ACC112 (cell line): Measurements from ENCODE around the gene CROCC2.

Experiments used
- H2AFZ ChIP-seq: fragments of 200-600 bp; sonication (generic); one replicate; pipeline ENCODE4 v1.6.0; 2017; ENCODE audit warnings: antibody characterized with exemption, low read length; ENCODE audit not compliant: unreplicated experiment
- H3K27ac ChIP-seq: fragments of 200-600 bp; sonication (generic); 2 replicates; pipeline ENCODE4 v1.5.1; 2014; ENCODE audit warnings: low read depth, mild to moderate bottlenecking, antibody characterized with exemption, low read length, moderate library complexity
- H3K27me3 ChIP-seq: fragments of 200-600 bp; sonication (generic); 2 replicates; pipeline ENCODE4 v1.6.1; 2014; ENCODE audit warnings: mild to moderate bottlenecking, antibody characterized with exemption, low read length, moderate library complexity, mixed read lengths; ENCODE audit not compliant: insufficient read depth
- H3K36me3 ChIP-seq: fragments of 200-600 bp; sonication (generic); 2 replicates; pipeline ENCODE4 v1.6.1; 2016; ENCODE audit warnings: mild to moderate bottlenecking, antibody characterized with exemption, low read length, moderate library complexity, mixed read lengths; ENCODE audit not compliant: insufficient read depth
- H3K4me1 ChIP-seq: fragments of 200-600 bp; sonication (generic); one replicate; pipeline ENCODE4 v1.6.1; 2016; ENCODE audit warnings: low read length, mixed read lengths; ENCODE audit not compliant: insufficient read depth, unreplicated experiment, control insufficient read depth
- H3K4me3 ChIP-seq: fragments of 200-600 bp; sonication (generic); 2 replicates; pipeline ENCODE4 v1.5.1; 2014; ENCODE audit warnings: mild to moderate bottlenecking, low read depth, low read length
- H3K79me2 ChIP-seq: fragments of 200-600 bp; sonication (generic); one replicate; pipeline ENCODE4 v1.6.0; 2016; ENCODE audit warnings: low read length; ENCODE audit not compliant: control insufficient read depth, unreplicated experiment, insufficient read depth

Gene CROCC2

DNA sequence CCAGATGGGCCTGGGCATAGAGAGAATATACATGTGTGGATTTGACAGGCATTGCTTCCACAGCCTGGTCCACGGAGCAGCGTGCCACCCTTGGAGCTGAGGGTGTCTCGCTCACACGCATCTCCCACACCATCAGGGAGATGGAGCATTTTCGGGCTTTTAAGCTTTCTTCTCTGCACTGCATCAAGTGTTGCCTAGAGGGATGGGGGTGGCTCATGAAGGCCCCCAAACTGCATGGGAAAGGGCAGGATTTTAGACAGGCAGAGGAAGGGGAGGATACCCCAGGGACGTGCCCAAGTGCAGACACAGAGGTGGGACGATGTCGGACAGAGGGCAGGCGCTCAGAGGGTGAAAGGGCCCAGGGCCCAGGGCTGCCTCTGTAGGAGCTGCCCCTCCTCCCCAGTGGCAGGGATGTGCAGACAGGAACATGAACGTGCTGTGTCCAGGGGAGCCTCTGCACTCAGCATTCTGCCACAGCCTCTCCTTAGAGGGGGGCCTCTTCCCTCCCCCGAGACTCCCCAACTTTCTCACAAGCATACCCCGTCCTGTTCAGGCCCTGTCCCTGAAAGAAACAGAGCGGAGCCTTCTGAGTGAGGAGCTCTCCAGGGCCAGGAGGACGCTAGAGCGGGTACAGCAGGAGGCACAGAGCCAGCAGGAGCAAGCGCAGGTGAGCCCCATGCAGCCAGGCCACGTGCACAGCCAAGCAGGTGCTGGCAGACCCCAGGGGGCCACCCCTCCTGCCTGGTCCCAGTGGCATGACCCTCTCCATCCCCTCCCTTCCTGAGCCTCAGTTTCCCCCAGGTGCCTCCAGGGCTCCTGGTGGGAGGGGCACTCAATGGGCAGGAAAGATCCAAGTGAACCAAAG lies 49.4 kb downstream of the CROCC2 start:
- Histone ChIP-seq H3K4me3 (no peak overlapping the region), H3K27ac (no peak overlapping the region), H3K79me2 (no peaks in the 10 kb centered on the region), H3K4me1 (peaks cover 12% of the 10 kb centered on the region), H2AFZ (no peak overlapping the region), H3K27me3 (peaks cover 11% of the 10 kb centered on the region), H3K36me3 (no peaks in the 10 kb centered on the region)

DNA sequence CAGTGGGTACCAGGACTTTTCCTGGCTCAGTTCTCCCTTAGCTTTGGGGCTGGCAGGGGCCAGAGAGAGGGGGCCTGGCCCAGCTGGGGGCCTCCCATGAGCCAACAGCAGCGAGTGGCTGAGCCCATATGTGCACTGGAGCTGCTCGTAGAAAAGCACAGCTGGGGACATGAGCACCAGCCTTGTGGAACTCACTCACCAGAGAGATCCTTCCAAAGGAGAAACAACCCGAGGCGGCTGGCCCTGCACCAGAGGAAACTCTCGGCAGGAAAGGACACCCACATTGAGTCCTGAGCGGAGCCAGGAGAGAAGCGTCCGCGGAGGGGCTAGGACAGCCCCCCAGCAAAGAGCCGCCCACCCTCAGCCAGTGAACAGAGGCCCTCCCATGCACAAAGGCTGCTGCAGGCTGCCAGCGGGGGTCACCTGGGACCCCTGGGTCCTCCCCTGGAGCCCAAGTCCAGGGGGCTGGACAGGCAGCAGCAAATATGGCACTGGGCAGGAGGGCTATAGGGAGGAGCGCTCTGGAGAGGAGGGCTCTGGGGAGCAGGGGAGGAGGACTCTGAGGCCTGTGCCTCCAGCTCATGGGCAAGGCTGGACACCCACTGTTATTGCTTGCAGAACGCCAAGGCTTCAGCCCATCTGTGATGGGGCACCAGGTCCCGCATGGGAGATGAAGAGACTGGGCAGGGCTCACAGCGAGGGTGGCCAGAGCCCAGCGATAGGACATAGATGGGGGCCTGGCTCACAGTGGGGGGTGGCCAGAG lies 50.2 kb downstream of the CROCC2 start:
- Histone ChIP-seq H3K27me3 (peaks cover 11% of the 10 kb centered on the region), H3K4me1 (peaks cover 20% of the 10 kb centered on the region), H2AFZ (no peak overlapping the region), H3K36me3 (no peaks in the 10 kb centered on the region), H3K27ac (no peak overlapping the region), H3K79me2 (no peaks in the 10 kb centered on the region), H3K4me3 (no peak overlapping the region)

GRCh38 chr2:240956935-240957655 lies 51.0 kb downstream of the CROCC2 start:
- Histone ChIP-seq H3K4me3 (no peak overlapping the region), H2AFZ (no peak overlapping the region), H3K4me1 (peaks cover 20% of the 10 kb centered on the region), H3K36me3 (no peaks in the 10 kb centered on the region), H3K27me3 (peaks cover 6% of the 10 kb centered on the region; the same call in 1 of the 2 replicates), H3K79me2 (no peaks in the 10 kb centered on the region), H3K27ac (no peak overlapping the region)

GRCh38 chr2:240957656-240958365 lies 51.7 kb downstream of the CROCC2 start:
- Histone ChIP-seq H3K27me3 (peaks cover 6% of the 10 kb centered on the region; the same call in 1 of the 2 replicates), H3K79me2 (no peaks in the 10 kb centered on the region), H2AFZ (no peak overlapping the region), H3K36me3 (no peaks in the 10 kb centered on the region), H3K4me3 (no peak overlapping the region), H3K4me1 (peaks cover 20% of the 10 kb centered on the region), H3K27ac (no peak overlapping the region)

DNA sequence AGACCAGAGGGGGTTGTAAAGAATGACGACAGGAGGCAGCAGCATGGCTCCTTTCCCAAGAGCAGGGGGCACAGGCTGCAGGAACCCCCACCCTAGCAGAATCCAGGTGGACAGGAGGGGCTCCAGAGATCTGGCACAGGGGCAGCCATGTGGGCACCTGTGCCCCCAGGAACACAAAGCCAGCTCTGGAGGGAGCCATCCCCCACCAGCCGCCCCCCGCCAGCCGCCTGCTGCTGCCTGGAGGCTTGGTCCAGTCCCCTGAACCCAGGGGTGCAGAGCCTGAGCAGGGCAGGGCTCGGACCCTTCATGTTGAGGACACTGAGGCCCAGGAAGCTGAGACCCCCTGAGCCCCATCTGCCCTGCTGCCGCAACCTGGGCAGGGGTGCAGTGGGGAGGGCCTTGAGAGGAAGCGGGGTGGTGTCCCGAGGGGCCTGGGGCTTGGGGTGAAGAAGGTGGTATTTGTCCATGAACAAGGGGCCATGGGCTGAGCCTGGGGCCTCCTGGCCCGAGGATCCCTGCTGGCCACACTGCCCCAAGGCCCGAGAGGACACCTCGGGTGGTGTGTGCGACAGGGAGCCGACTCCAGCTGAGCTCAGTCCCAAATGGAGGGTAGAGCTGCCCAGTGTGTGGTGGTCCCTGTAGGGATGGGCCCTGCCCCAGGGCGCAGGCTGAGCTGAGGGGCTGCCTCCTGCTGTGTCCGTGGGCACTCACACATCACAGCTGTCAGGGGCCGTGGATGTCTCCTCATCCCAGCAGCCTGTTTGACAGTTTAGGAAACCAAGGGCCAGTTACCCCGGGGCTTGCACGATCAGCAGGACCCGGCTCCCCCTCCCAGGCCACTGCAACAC lies 52.5 kb downstream of the CROCC2 start:
- H3K79me2 ChIP-seq: no peaks in the 10 kb centered on the region
- no peaks in the 10 kb centered on the region for H3K36me3 ChIP-seq
- H3K27me3 ChIP-seq: peaks cover 6% of the 10 kb centered on the region; the same call in 1 of the 2 replicates
- H2AFZ ChIP-seq: no peak overlapping the region
- H3K27ac ChIP-seq: no peak overlapping the region
- no peak overlapping the region for H3K4me3 ChIP-seq
- peaks cover 20% of the 10 kb centered on the region for H3K4me1 ChIP-seq

DNA sequence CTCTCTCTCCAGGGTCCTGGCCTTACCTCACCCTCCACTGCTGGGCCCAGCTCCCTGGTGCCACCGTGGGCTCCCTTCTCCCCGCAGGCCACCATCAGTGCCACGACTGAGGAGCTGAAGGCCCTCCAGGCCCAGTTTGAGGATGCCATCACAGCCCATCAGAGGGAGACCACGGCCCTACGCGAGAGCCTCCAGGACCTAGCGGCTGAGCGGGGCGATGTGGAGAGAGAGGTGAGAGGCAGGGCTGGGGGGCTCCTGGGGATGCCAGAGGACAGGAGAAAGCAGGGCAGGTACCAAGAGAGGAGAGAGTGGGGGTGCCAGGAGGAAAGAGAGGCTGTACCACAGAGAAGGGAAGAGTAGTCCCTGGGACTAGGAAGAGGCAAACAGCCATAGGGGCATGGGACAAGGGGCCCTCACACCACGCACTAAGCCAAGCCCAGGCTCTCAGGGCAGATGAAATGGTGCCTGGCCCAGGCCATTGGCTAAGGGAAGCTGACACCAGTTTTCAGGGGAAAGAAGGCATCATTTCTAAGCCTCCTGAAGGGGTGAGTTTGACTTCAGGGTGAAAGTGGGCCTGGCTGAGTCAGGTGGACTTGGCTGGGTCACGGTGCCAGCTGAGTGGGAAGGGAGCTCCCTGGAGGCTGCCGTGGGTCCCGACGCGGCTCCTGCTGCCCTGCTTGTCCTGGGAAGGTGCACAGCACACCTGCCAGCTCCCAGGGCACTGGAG lies 53.2 kb downstream of the CROCC2 start:
- Histone ChIP-seq H3K27me3 (peaks cover 6% of the 10 kb centered on the region; the same call in 1 of the 2 replicates), H3K79me2 (no peaks in the 10 kb centered on the region), H3K36me3 (no peaks in the 10 kb centered on the region), H3K27ac (no peak overlapping the region), H2AFZ (no peak overlapping the region), H3K4me3 (no peak overlapping the region), H3K4me1 (peaks cover 20% of the 10 kb centered on the region)

- H2AFZ ChIP-seq: no peak overlapping the region
- no peak overlapping the region for H3K27ac ChIP-seq
- no peaks in the 10 kb centered on the region for H3K36me3 ChIP-seq
- H3K27me3 ChIP-seq: peaks cover 6% of the 10 kb centered on the region; the same call in 1 of the 2 replicates
- H3K79me2 ChIP-seq: no peaks in the 10 kb centered on the region
- peaks cover 20% of the 10 kb centered on the region for H3K4me1 ChIP-seq
- no peak overlapping the region for H3K4me3 ChIP-seq
Observed at GRCh38 chr2:240959941-240960308, 53.8 kb downstream of the CROCC2 start.

DNA sequence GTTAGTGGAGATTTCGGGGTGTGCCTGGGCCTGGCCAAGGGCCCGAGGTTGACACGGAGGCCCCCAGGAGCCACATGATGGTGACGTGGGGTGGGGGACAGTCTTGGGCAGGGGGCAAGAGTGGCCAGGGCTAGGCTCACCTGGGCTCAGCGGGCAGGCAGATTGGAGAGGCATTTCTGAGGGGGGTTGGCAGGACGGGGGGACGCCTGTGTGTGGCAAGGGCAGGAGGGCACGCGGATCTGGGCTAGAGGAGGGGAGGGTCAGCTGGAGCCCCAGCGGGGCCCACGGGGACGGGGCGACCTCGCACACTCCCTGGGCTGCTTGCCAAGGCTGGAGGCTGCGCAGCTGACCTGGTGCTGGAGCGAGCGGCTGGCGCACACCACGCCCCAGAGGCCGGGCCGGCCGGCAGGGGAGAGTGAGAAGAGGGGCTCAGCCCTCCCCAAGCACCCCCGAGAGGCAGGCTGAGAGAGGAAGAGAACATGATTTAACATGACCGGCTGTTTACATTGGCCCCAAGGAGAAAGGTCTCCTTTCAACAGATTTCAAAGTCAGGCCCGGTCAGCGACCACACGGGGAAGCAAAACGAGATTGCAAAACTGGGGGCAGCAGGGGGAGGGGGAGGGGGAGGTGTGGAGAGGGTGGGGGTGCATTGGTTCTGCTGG lies 54.3 kb downstream of the CROCC2 start:
- Histone ChIP-seq H3K27me3 (0 out of 2 replicates have a peak, but pooled peaks cover under 1% of the 10 kb centered on the region), H3K36me3 (no peaks in the 10 kb centered on the region), H2AFZ (no peak overlapping the region), H3K79me2 (no peaks in the 10 kb centered on the region), H3K4me1 (peaks cover 20% of the 10 kb centered on the region), H3K4me3 (no peak overlapping the region), H3K27ac (no peak overlapping the region)
